Activated CD8-positive, alpha-beta T cell treated with anti-CD3 and anti-CD28 coated beads for 36 hours (primary cell): ENCODE measurements around the gene IRF2BP2. TPM values are rescaled to one million over a fixed set of nuclear protein-coding genes. Genes with fewer than 3 reads are reported as not detected.

Source experiments
- ATAC-seq: fragments of 200-7000 bp; cut with Tn5 transposase; one replicate; pipeline ENCODE4 v1.10.0; 2021; ENCODE audit warnings: mild to moderate bottlenecking, moderate library complexity
- CTCF ChIA-PET: fragments of 350-600 bp; sonication (Branson Sonifier 250); formaldehyde crosslinking; loops from one replicate; lab custom pipeline; 2021; ENCODE audit warnings: antibody characterized with exemption; lab: Charles Lee
- POLR2A ChIA-PET: fragments of 350-600 bp; sonication (Branson Sonifier 250); formaldehyde crosslinking; loops from one replicate; lab custom pipeline; 2021; ENCODE audit warnings: antibody characterized with exemption; lab: Charles Lee
- DNase-seq: peaks from one replicate; pipeline ENCODE4 v3.0.0-alpha.2; 2020
- H3K27ac Mint-ChIP-seq: one replicate; pipeline ENCODE4 v1.8.0; 2021; ENCODE audit warnings: mild to moderate bottlenecking, mixed read lengths
- H3K27me3 Mint-ChIP-seq: one replicate; pipeline ENCODE4 v1.8.0; 2021; ENCODE audit warnings: mixed read lengths
- H3K36me3 Mint-ChIP-seq: one replicate; pipeline ENCODE4 v1.8.0; 2021; ENCODE audit warnings: low read depth, mixed read lengths
- H3K4me1 Mint-ChIP-seq: one replicate; pipeline ENCODE4 v1.8.0; 2021; ENCODE audit warnings: low read depth, mixed read lengths
- H3K4me3 Mint-ChIP-seq: one replicate; pipeline ENCODE4 v1.8.0; 2021; ENCODE audit warnings: mild to moderate bottlenecking, moderate library complexity, mixed read lengths
- H3K9me3 Mint-ChIP-seq: one replicate; pipeline ENCODE4 v1.8.0; 2021; ENCODE audit warnings: mixed read lengths
- CTCF ChIP-seq: fragments of 200-600 bp; IDR thresholded peaks from one replicate; pipeline ENCODE4 v1.8.0; 2022; ENCODE audit warnings: antibody characterized with exemption, mild to moderate bottlenecking
- intact Hi-C: fragments of 100-400 bp; cut with micrococcal nuclease; formaldehyde crosslinking; loops from one replicate; pipeline ENCODE4 v1.10.0; 2022
- total RNA-seq, 2 experiments: library from RNA; stranded (reverse); gene quantifications; one replicate each; pipeline ENCODE4 v1.2.3, GENCODE V29; 2021

Gene IRF2BP2
- total RNA-seq, 2 experiments from 2014 or later, result 148 to 155 TPM

- no peak for DNase-seq
- Mint-ChIP-seq H3K4me3 (no peak overlapping the region), H3K4me1 (no peaks in the 10 kb centered on the region), H3K27me3 (no peaks in the 10 kb centered on the region), H3K9me3 (no peaks in the 10 kb centered on the region), H3K36me3 (no peaks in the 10 kb centered on the region), H3K27ac (no peak overlapping the region)
- no peak for TF ChIP-seq CTCF
- intact Hi-C loops, result no loop called here
- CTCF ChIA-PET, result interaction anchor here (1.9 kb wide), 1 partner anchor 11 kb away, joined by 7 read pairs; no protein-coding TSS in a partner anchor
- no peak for ATAC-seq
- POLR2A ChIA-PET, result no interaction called here
These were observed 24.4 kb upstream of the IRF2BP2 start for GRCh38 chr1:234634387-234634786.

- POLR2A ChIA-PET, result interaction anchor here (1.0 kb wide), 1 partner anchor 21 kb away, joined by 3 read pairs; no protein-coding TSS in a partner anchor
- no peak for TF ChIP-seq CTCF
These were observed 23.4 kb upstream of the IRF2BP2 start for GRCh38 chr1:234633246-234634003.

GRCh38 chr1:234632225-234632624, 22.2 kb upstream of the IRF2BP2 start:
- no peaks in the 10 kb centered on the region for H3K27me3 Mint-ChIP-seq
- H3K27ac Mint-ChIP-seq, result no peak overlapping the region
- H3K4me1 Mint-ChIP-seq, result no peaks in the 10 kb centered on the region
- intact Hi-C loops, result no loop called here
- DNase-seq, result no peak
- H3K4me3 Mint-ChIP-seq, result no peak overlapping the region
- H3K36me3 Mint-ChIP-seq, result no peaks in the 10 kb centered on the region
- no peaks in the 10 kb centered on the region for H3K9me3 Mint-ChIP-seq
- POLR2A ChIA-PET, result interaction anchor here (0.8 to 1.0 kb wide), 2 partner anchors 16 to 20 kb away, joined by 3 read pairs; no protein-coding TSS in a partner anchor
- CTCF ChIA-PET, result interaction anchor here (1.0 to 2.0 kb wide), 3 partner anchors 12 to 19 kb away, joined by 4 to 7 read pairs (median 7); no protein-coding TSS in a partner anchor
- no peak for ATAC-seq
- no peak for TF ChIP-seq CTCF

More at GRCh38 chr1:234633246-234634003, 23.4 kb upstream of the IRF2BP2 start:
- Mint-ChIP-seq H3K4me3 (no peak overlapping the region), H3K4me1 (no peaks in the 10 kb centered on the region), H3K9me3 (no peaks in the 10 kb centered on the region), H3K36me3 (no peaks in the 10 kb centered on the region), H3K27ac (no peak overlapping the region), H3K27me3 (no peaks in the 10 kb centered on the region)
- no peak for DNase-seq
- intact Hi-C loops, result no loop called here
- ATAC-seq, result no peak
- CTCF ChIA-PET, result interaction anchor here (1.9 to 2.0 kb wide), 2 partner anchors 12 to 14 kb away, joined by 7 read pairs; no protein-coding TSS in a partner anchor

GRCh38 chr1:234631721-234632125, 21.7 kb upstream of the IRF2BP2 start:
- peak; percentile 13 for ATAC-seq
- intact Hi-C loops, result no loop called here
- no peaks in the 10 kb centered on the region for H3K36me3 Mint-ChIP-seq

More at GRCh38 chr1:234631721-234632125, 21.7 kb upstream of the IRF2BP2 start:
- CTCF ChIA-PET, result interaction anchor here (1.0 to 2.0 kb wide), 2 partner anchors 12 to 18 kb away, joined by 4 to 7 read pairs; no protein-coding TSS in a partner anchor
- no peak for TF ChIP-seq CTCF
- Mint-ChIP-seq H3K27me3 (no peaks in the 10 kb centered on the region), H3K4me3 (no peak overlapping the region), H3K9me3 (no peaks in the 10 kb centered on the region), H3K4me1 (no peaks in the 10 kb centered on the region), H3K27ac (no peak overlapping the region)
- POLR2A ChIA-PET, result interaction anchor here (0.8 kb wide), 1 partner anchor 16 kb away, joined by 3 read pairs; no protein-coding TSS in a partner anchor
- no peak for DNase-seq
